ENCODE measurements around the gene KRTAP4-1. TPM values are rescaled to one million over a fixed set of nuclear protein-coding genes. Genes with fewer than 3 reads are reported as not detected.

KRTAP4-1 gene
- total and polyA plus RNA-seq, 2 donors (not counting 3 experiments of a cell fraction or from before 2014, with no cell fraction given): not detected

- no peak overlapping the region for H3K27ac ChIP-seq (ENCODE audit: insufficient read depth, low read depth, low read length)
- ChIA-PET CTCF (no interaction called here), POLR2A (no interaction called here)
- dilution Hi-C loops (cut with MboI; ENCODE audit: extremely low pct_ligation_motif_present, low sequenced_read_pairs): no loop called here
- TF ChIP-seq GATA2 (IDR thresholded peaks at IDR 0.05; ENCODE audit: insufficient read depth, insufficient read length, low read depth, low read length) (no peak), POLR2A (IDR thresholded peaks at IDR 0.05; ENCODE audit: low read depth, low read length) (no peak), MYC (IDR thresholded peaks at IDR 0.05; ENCODE audit: low read depth, low read length) (no peak), JUN (IDR thresholded peaks at IDR 0.05; ENCODE audit: borderline replicate concordance, insufficient read depth, insufficient read length, low read depth) (no peak), EZH2 (IDR thresholded peaks at IDR 0.05; ENCODE audit: borderline replicate concordance, low read depth, low read length, severe bottlenecking) (no peak), FOS (IDR thresholded peaks at IDR 0.05; ENCODE audit: borderline replicate concordance, insufficient read depth, low read length) (no peak), POLR2AphosphoS5 (IDR thresholded peaks at IDR 0.05; ENCODE audit: insufficient read depth, low read depth, low read length) (no peak)
- TF ChIP-seq, protein P1, sequence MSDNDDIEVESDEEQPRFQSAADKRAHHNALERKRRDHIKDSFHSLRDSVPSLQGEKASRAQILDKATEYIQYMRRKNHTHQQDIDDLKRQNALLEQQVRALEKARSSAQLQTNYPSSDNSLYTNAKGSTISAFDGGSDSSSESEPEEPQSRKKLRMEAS (IDR thresholded peaks at IDR 0.05; ENCODE audit: insufficient read depth, insufficient read length): no peak
- TF ChIP-seq, protein P2, sequence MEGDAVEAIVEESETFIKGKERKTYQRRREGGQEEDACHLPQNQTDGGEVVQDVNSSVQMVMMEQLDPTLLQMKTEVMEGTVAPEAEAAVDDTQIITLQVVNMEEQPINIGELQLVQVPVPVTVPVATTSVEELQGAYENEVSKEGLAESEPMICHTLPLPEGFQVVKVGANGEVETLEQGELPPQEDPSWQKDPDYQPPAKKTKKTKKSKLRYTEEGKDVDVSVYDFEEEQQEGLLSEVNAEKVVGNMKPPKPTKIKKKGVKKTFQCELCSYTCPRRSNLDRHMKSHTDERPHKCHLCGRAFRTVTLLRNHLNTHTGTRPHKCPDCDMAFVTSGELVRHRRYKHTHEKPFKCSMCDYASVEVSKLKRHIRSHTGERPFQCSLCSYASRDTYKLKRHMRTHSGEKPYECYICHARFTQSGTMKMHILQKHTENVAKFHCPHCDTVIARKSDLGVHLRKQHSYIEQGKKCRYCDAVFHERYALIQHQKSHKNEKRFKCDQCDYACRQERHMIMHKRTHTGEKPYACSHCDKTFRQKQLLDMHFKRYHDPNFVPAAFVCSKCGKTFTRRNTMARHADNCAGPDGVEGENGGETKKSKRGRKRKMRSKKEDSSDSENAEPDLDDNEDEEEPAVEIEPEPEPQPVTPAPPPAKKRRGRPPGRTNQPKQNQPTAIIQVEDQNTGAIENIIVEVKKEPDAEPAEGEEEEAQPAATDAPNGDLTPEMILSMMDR (IDR thresholded peaks at IDR 0.05; ENCODE audit: extremely low read depth in 1 of 2, insufficient read depth in 1 of 2, low read depth in 1 of 2, low read length in 2 of 2): no peak
- H3K27me3 ChIP-seq (ENCODE audit: control insufficient read depth in 2 of 2, insufficient read depth in 2 of 2, low read length in 2 of 2): no peaks in the 10 kb centered on the region
- no peaks in the 10 kb centered on the region for H3K9me3 ChIP-seq (replicated peaks; ENCODE audit: control insufficient read depth, insufficient read depth, low read length)
- no peaks in the 10 kb centered on the region for H3K36me3 ChIP-seq (ENCODE audit: control insufficient read depth in 2 of 2, extremely low read depth in 1 of 2, insufficient read depth in 2 of 2, low read length in 2 of 2)
- no peak overlapping the region for H3K4me2 ChIP-seq (ENCODE audit: insufficient read depth, low read length)
- no TSS peak for BruUV-seq (replicated peaks)
- H3K4me3 ChIP-seq (replicated peaks in 1 of 3; ENCODE audit: insufficient read depth in 1 of 3, low read depth in 1 of 3, low read length in 3 of 3): no peak overlapping the region
- FAIRE-seq (no peak), DNase-seq (ENCODE audit: low read depth, low spot score) (no peak)
- H4K20me1 ChIP-seq (replicated peaks; ENCODE audit: control insufficient read depth, extremely low read depth, insufficient read depth, low read length): no peaks in the 10 kb centered on the region
- H3K79me2 ChIP-seq (ENCODE audit: control insufficient read depth, insufficient read depth, low read length): no peaks in the 10 kb centered on the region
- H3K9me1 ChIP-seq (replicated peaks; ENCODE audit: control insufficient read depth, extremely low read depth, insufficient read depth, low read length): no peaks in the 10 kb centered on the region
- intact Hi-C loops (cut with micrococcal nuclease): no loop called here
- H3K4me1 ChIP-seq (ENCODE audit: control insufficient read depth, extremely low read depth, insufficient read depth, low read length): no peaks in the 10 kb centered on the region
- H3K9ac ChIP-seq (replicated peaks; ENCODE audit: extremely low read depth, insufficient read depth, low read length): no peak overlapping the region
- no peak overlapping the region for H2AFZ ChIP-seq (ENCODE audit: low read depth, low read length)
Observed at GRCh38 chr17:41211845-41212466, 27.2 kb upstream of the KRTAP4-1 start.
